Kidney capillary endothelial cell (primary cell): Measurements from ENCODE around the gene KCNB1.

Source experiments
- DNase-seq: peaks from one replicate; pipeline ENCODE4 v3.0.0-alpha.2; 2018; ENCODE audit warnings: low spot score

KCNB1 gene

DNA sequence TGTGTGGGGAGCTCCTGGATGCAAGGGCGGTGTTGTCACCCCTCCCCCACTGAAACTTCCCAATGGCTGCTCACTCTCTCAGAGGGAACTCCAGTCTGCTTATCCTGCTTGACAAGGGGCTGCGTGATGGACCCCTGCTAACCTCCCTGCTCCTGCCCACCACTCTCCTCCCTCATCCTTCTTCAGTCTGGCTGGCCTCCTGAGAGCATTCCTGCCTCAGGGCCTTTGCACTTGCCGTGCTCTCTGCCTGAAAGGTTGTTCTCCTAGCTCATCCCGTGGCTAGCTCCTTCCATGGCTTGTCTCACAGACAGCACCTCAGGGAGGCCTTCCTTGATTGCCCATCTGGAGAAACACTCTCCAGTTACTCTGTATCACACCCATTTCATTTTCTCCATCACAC is 130.7 kb downstream of the KCNB1 start:
- DNase-seq: no peak

DNA sequence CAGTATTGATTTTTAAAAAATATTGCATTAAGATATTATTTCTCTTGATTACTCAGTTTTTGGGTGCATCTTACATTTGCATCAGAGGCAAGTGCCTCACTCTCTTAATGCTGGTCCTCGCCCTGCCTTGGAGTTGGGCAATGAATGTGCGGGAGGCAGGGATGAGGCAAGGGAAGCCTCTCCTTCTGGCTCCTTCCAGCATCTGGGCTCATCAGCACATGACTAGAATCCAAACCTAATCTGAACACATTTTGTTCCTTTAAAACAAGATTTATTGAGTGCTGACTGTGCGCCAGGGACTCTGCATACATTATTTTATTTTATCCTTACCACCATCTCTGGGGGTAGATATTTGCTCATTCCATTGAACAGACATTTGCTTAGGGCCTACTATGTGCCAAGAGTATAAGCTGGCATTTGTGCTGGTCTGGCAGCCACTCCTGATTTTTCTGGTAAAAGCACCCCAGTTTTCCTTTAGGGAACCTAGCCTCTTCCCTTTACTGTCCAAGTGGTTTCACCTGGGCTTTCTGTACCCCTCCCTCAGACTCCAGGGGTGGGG is 132.7 kb downstream of the KCNB1 start:
- no peak for DNase-seq

DNA sequence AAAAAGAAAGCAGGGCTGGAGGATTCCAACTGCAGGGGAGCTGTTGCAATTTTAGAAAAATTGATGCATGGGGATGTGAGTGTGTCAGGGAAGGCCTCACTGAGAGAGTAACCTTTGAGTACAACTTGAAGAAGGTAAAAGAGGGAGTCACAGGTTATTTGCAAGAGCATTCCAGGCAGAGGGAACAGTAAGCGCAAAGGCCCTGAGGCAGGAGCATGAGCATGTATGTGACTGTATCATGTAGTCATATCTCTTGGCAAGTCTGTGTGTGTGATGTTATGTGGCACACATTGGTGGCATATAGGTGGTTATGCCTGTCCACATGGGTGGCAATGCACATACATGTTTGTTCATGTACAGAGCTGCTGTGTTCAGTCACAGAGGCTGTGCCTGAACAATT is 133.4 kb downstream of the KCNB1 start:
- no peak for DNase-seq

DNA sequence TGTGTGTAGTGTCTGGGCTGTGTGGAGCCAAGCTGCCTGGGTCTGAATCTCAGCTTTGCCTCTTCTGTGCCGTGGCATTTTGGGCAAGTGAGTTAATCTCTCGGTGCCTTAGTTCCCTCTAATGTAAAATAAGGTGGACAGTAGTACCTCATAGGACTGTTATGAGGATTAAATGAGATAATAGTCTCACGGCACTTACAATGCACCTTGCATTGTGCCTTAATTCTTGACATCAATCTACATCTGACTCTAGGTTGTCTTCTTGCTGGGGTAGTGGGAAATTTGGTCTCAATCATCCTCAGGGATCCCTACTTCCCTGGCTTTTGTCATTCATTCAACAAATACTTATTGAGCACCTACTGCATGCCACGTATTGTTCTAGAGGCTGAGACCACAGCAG is 133.9 kb downstream of the KCNB1 start:
- no peak for DNase-seq

DNA sequence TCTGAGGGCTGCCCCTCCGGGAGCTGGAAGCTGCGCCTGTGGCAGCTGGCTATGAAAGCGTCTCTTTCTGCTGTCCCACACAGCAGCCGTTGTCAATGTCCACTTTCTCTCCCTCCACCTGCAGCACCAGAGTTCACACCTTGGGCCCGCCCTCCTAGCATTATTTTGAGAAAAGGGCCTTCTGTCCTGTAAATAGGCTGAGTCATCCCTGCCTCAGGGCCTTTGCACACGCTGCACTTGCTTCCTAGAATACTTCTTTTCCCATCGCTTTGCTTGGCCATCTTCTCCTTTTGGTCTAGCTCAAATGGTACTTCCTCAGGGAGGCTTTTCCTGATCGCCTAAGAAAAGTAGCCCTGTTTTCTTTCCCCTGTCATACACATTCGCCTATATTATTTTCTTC is 135.3 kb downstream of the KCNB1 start:
- no peak for DNase-seq

DNA sequence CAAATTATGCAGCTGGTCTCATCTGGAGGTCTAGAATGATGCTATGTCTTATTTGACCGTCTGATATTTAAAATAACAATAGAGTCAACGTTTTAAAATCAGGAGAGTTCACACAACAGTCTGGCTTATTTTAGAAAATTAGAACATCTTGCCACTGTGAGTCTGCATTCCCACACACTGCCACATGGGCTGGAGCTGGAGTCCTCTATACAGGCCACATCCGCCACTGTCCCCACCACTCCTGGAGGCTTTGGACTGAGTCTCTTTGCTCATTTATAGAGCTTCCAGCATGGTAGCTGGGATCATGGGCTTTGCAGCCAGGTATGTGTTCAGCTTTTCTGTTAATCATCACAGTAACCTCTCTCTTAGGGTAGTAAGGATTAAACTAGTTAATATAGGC is 135.8 kb downstream of the KCNB1 start:
- DNase-seq: no peak

DNA sequence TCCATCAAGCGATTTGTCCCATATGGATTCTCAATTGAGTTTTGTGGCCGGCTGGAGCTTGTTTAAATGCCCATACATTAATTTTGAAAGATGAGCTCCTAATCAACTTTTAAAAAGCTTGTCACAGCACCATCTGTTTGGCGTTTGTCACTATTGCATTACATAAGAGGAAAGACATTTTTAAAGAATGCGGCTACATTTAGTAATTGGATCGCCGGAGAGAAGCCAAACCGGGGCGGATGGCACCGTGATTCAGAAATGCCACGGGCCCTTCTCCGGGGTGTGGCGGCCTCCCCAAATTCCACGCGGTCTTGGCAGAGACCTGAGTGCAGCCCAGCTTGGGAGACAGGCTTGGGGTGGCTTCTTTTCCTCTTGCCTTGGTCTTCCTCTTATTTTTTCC is 136.9 kb downstream of the KCNB1 start:
- DNase-seq: peak; percentile 7

DNA sequence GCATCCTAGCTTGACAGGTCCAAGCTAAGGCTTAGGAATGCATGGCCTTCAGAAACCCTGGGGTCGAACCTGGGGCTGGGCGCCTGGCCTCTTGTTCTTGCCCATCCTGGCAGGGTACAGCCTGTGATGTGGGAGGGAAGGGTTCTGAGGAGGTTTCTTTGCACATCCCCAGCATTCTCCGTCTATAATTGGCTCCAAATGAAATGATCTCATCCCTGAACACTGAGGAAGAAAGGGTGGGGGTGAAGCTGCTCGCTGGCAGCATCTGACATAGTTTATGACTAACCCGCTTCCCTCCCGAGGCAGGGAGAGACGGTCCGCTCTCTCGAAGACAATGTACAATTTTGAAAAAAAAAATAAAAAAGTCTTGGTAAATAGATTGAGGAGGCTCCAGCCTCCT is 137.5 kb downstream of the KCNB1 start:
- peak; percentile 95 for DNase-seq

DNA sequence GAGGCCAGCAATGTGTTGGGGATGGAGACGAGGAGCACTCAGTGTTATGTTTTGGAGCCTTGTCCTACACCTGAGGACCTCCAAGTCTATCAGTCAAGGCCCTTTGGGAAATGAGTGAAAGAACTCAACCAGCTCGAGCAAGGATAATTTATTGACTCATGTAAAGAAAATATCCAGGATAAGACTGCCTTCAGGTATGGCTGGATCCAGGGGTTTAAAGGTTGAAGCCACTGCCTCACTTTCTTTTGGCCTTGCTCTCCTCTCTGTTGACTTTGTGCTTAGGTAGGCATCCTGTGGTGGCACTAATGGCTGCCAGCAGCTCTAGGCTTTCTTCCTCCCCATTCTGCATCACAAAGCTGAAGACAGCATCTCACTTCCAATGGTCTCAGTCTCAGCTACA is 138.3 kb downstream of the KCNB1 start:
- no peak for DNase-seq

DNA sequence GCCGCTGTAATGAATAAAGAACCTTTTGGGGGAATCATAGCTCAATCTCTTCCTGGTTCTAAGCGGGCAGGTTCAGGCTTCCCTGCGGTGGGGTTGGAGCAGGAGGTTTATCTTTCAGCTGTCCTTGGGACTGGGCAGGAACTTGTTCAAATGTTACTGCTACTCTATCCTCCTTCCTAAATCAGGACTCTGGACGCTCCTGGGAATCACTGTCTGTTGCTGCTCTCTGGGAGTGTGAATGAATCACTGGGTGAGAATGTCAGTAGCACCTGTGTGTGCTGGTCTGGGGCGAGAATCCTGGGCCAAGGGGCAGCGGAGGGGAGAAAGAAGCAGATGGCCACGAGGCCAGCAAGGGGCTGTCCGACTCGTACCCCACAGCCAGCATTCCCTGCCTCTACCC is 139.2 kb downstream of the KCNB1 start:
- no peak for DNase-seq

DNA sequence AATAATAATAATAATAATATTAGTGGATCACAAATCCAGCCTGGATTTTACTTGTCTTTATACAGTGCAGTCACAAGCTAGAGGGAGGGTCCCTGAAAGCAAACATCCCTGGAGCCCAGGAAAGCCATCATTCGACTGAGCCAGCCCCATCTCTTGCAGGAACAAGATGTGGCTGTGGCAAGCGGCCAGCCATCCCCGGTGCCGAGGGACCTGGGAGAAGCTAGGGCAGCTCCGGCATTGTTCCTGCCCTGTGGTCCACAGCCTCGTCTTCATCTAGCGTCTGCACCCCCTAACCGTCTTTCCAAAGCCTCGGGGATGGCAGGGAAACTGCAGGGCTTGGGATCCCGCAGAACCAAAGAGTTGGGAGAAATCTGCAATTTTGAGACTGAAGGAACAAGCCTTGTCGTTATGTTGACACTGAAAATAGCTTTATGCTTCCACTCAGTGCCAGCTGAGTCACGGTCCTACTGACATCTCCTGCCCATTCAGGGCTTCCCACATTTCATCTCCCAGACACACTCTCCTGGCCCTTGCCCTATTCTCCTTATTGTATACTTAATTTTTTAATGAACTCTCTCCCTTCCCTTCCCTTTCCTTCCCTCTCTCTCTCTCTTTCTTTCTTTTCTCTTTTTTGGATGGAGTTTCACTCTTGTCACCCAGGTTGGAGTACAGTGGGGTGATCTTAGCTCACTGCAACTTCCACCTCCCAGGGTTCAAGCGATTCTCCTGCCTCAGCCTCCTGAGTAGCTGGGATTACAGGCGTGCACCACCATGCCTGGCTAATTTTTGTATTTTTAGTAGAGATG is 142.1 kb downstream of the KCNB1 start:
- DNase-seq: no peak

DNA sequence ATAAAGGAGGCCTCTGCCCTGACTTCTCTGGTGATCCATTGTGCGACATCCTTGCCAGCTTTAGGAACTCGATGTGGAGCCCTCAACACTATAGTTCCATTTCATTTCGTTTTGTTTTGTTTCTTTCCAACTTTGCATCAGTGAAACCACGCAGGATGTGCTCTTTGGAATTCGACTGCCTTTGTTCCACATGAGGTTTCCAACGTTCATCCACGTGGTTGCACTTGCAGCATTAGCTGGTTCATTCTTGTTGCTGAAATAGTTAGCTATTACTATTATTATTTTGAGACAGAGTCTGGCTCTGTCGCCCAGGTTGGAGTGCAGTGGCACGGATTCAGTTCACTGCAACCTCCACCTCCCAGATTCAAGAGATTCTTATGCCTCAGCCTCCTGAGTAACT is 143.3 kb downstream of the KCNB1 start:
- DNase-seq: no peak

DNA sequence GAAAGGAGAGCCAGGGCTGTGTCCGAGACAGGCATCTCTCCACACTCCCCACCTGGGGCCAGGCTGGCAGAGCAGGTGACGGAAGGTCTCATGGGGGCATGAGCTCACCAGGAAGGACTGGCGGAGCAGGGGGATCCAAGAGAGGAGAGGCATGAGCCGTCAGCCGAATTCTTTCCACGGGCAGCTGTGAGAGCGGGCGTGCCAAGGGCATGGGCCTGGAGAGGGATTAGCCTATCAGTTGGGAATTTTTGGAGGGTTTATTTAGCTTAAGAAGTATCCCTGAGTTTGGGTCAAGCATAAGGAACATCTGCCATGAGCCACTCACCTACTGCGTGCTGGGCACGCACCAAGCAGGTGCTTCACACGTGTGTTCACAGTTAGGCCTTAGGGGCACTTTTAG is 144.4 kb downstream of the KCNB1 start:
- DNase-seq: no peak

DNA sequence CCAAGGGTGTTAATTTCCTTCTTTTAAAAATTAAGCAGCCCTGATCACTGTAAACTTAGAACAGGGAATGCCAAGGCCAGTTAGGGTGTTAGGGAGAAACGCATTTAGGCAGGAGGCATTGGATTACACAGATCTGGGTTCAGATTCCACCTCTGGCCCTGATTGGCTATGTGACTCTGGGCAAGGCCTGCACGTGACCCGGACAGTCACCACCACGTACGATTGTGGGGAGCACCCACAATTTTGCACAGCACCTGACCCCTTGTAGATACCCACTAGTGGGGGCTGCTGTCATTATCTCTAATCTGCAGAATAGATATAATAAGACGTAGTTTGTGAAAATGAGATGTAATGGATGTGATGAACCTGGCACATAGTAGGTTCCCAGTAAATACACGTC is 145.1 kb downstream of the KCNB1 start:
- no peak for DNase-seq

DNA sequence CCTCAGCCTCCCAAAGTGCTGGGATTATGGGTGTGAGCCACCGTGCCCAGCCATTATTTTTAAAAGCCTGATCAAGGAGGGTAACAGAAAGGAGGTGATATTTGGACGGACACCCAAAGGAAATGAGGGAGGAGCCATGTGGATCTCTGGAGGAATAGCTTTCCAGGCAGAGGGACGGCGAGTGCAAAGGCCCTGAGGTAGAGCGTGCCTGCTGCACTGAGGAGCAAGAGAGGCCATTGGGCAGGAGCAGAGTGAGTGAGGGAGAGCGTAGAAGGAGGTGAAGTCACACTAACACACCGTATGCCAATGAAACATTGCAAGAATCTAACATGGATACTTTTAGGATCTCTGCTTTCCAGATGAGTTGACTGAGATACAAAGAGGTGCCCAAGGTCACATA is 145.7 kb downstream of the KCNB1 start:
- no peak for DNase-seq

DNA sequence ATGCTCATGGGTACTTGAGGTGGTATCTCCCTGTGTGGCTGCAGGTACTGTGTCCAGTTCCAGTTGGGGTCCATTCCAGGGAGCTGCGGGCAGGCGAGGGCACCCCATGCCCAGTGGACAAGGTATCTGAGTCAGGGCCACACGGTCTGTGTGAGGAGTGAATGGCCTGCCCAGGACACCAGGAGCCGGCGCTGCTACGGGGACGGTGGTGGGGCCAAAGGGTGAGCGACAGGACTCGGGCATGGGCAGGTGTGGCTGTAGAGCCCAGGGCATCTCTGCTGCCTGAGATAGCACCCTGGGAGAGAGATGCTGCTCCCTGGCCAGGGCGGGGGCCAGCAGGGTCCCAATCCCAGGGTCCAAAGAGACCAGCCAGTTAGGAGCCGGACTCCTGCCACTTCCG is 147.0 kb downstream of the KCNB1 start:
- no peak for DNase-seq

DNA sequence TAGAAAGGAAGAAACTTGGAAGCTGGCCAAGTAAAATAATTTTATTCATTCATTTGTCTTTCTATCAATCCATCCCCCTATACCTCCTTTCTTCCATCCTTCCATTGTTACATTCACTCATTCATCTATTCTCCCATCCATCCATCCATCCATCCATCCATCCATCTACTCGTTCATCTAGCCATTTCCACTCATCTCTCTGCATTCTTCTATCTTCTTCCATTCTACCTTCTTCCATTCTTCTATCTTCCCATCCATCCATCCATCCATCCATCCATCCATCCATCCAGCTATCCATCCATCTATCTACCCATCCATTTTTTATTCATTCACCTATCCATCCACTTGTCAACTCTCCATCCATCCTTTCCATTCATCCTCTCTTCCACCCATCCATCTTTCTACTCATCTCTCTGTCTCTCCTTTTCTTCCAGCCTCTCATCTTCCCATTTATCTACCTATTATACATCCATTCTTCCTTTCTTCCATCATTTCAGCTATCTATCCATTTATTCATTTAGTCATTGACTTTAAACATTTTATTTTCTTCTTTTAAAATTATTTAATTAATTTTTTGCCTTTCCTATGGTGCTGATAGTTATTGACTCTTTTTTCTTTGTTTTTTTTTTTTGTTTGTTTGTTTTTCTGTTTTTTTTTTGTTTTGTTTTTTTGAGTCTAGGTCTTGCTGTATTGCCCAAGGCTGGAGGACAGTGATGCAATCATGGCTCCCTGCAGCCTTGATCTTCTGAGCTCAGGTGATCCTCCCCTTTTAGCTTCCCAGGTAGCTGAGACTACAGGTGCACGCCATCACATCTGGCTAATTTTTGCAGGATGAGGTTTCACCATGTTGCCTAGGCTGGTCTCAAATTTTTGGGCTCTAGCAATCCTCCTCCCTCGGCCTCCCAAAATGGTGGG is 151.5 kb downstream of the KCNB1 start:
- no peak for DNase-seq

DNA sequence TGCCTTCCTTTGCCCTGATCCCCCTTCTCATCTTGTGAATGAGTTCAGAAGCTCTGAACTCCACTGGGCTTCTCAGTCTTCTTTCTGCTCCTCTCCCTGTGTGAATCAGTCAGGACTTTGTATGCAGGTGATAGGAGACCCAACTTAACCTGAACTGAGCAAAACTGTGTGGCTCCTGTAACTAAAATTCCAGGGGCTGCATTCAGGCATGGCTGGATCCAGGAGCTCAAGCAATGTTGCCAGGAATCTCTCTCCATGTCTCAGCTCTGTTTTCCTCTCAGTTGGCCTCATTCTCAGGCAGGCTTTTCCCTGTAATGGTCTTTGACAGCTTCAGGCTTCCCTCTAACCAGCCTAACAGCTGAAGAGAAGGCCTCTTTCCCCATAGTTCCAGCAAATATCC is 153.7 kb downstream of the KCNB1 start:
- no peak for DNase-seq

DNA sequence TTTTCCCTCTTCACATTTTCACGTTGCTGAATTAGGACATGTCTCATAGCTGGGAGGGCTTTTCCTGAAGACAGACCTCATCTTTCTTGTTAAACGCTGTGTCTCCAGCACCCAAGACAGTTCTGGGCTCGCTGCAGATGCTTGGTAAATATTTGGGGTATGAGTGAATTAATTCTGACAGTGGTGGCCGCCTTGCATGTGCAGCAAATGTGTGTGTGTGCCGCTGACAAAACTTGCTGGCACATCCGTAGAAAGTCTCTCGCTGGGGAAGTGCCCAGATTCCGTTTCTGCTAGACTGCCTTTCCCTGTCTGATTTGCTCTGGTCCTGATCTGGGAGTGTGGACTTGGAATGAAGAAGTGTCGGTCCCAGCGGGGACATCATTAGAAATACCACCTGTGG is 156.4 kb downstream of the KCNB1 start:
- no peak for DNase-seq

DNA sequence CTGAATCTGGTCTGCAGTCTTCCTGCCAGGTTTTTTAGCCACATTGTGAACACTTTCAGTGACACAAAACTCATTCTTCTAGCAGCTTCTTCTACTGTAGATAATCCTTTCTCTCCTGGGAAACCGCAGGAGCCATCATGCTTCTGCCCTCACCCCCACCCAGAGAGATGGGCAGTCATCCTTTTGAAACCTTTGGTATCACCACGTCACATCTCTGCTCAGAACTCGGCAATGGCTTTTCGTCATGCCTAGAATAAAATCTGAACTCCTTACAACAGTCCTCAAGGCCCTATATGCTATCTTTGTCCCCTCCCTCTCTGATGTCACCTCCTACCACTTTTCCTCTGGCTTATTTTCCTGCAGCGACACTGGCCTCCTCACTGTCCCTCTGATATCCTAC is 158.2 kb downstream of the KCNB1 start:
- no peak for DNase-seq

DNA sequence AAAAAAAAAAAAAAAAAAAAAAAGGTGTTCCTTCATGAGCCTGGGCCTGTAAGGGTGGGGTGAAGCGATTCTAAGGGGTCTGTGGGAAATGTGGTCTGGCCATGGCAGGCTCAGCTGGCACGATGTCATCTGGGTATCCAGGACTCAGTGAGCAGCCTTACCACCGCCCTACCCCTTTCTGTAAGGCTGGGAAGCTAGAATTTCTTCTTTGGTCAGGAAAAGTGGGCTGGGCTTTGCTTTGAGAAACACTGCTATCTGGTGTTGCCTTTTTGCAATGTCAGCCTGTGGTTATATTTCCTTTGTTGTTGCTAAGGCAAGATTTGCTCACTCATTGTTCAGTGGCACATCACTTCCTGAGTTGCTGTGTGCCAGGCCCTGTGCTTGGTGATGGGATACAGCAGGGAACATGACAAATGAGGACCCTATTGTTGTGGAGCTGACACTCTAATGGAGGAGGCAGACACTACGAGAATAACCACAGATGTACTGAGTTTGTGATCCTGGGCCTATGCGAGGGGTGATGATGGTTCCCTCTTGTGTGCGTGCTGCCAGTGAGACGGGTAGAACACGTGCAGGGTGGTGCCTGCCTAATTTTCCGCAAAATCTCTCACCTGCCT is 158.7 kb downstream of the KCNB1 start:
- DNase-seq: peak; percentile 93

DNA sequence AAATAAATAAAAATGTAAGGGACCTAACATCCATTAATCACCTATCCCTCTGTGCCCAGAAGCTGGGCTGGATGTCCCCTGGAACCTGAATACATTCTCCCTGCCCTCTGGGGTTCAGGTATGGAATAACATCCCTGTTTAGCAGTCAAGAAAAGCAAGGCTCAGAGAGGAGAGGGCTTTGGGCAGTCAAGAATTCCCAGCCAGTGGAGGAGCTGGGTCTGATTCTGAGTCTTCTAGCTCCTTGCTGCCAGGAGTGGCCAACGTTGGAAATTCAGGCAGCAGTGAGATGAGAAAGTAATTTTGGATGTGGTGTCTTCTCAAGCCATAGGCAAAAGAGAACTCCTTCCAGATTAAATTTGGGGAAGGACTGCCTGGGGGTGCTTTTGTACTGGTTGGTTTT is 162.0 kb downstream of the KCNB1 start:
- peak; percentile 47 for DNase-seq
